HG03469 (cell line): ENCODE data around the gene MYRFL.
"Not testable (repeated sequence)": the region's sequence is repeated elsewhere in the genome, so short reads cannot be mapped to it uniquely, and the experiment has no call there.

Experiments used
- ATAC-seq: cut with Tn5 transposase; IDR thresholded peaks from one replicate; pipeline ENCODE4 v1.9.1; 2021; ENCODE audit warnings: mild to moderate bottlenecking, moderate library complexity, moderate number of reproducible peaks; ENCODE audit not compliant: unreplicated experiment

The MYRFL gene

GRCh38 chr12:69984241-69984640 lies 159.2 kb downstream of the MYRFL start:
- no peak for ATAC-seq

- ATAC-seq: no peak
Observed at GRCh38 chr12:69985656-69986055, 160.6 kb downstream of the MYRFL start.

- ATAC-seq: no peak
Observed at GRCh38 chr12:69986114-69986513, 161.1 kb downstream of the MYRFL start.

- ATAC-seq: no peak
Observed at GRCh38 chr12:69987579-69988091, 162.6 kb downstream of the MYRFL start.

GRCh38 chr12:69988481-69989321 lies 163.7 kb downstream of the MYRFL start:
- ATAC-seq: no peak

- ATAC-seq: no peak
Observed at GRCh38 chr12:69991690-69992288, 166.8 kb downstream of the MYRFL start.

- no peak for ATAC-seq
Observed at GRCh38 chr12:69993433-69993832, 168.4 kb downstream of the MYRFL start.

- ATAC-seq: not testable (repeated sequence)
Observed at GRCh38 chr12:69994086-69994485, 169.1 kb downstream of the MYRFL start.

- no peak for ATAC-seq
Observed at GRCh38 chr12:69994724-69995173, 169.7 kb downstream of the MYRFL start.

GRCh38 chr12:69996241-69996640 lies 171.2 kb downstream of the MYRFL start:
- no peak for ATAC-seq

- ATAC-seq: no peak
Observed at GRCh38 chr12:69996722-69997121, 171.7 kb downstream of the MYRFL start.

GRCh38 chr12:69998011-69998410 lies 173.0 kb downstream of the MYRFL start:
- ATAC-seq: no peak

GRCh38 chr12:69998922-69999321 lies 173.9 kb downstream of the MYRFL start:
- ATAC-seq: no peak

GRCh38 chr12:69999561-69999960 lies 174.5 kb downstream of the MYRFL start:
- no peak for ATAC-seq

GRCh38 chr12:70002097-70002911 lies 177.3 kb downstream of the MYRFL start:
- no peak for ATAC-seq

- ATAC-seq: no peak
Observed at GRCh38 chr12:70002912-70003255, 177.9 kb downstream of the MYRFL start.

GRCh38 chr12:70005864-70006618 lies 181.0 kb downstream of the MYRFL start:
- ATAC-seq: no peak

- ATAC-seq: no peak
Observed at GRCh38 chr12:70006619-70006973, 181.6 kb downstream of the MYRFL start.

- ATAC-seq: no peak
Observed at GRCh38 chr12:70007687-70008086, 182.7 kb downstream of the MYRFL start.
